Uterus (tissue), 2 donors: ENCODE results near the gene ELMO1.

ENCODE experiments used
- CTCF ChIP-seq, 4 experiments: fragments of 200-600 bp in 2 of 4; fragments of 450-650 bp in 2 of 4; sonication (generic) in 2 of 4; IDR thresholded peaks; one replicate each; pipeline ENCODE4 v1.5.1; 2016 to 2019; ENCODE audit warnings: antibody characterized with exemption in 4 of 4, mild to moderate bottlenecking in 2 of 4, moderate library complexity in 1 of 4
- POLR2A ChIP-seq, 2 donors: fragments of 450-650 bp; IDR thresholded peaks; one replicate each; pipeline ENCODE4 v1.6.1; 2016; ENCODE audit warnings: antibody characterized with exemption in 2 of 2, mild to moderate bottlenecking in 1 of 2, moderate library complexity in 1 of 2

- TF ChIP-seq CTCF (IDR thresholded peaks at IDR 0.05), result no peak
- TF ChIP-seq POLR2A (IDR thresholded peaks at IDR 0.05), result no peak
Measured at GRCh38 chr7:36910859-36911258, 537.8 kb downstream of the ELMO1 start.
